WTC11 (cell line): ENCODE results near the gene OVOL1. TPM values are rescaled to one million over a fixed set of nuclear protein-coding genes. Genes with fewer than 3 reads are reported as not detected.
A peak's percentile ranks its signal among the peaks of the same experiment; 100 is the strongest.
"Not testable (repeated sequence)": the region's sequence is repeated elsewhere in the genome, so short reads cannot be mapped to it uniquely, and the experiment has no call there.

Experiments
- ATAC-seq: fragments of 200-7000 bp; cut with Tn5 transposase; 2 replicates; pipeline ENCODE4 v1.10.0; 2021; ENCODE audit warnings: mild to moderate bottlenecking, moderate library complexity
- CTCF ChIA-PET: fragments of 300-600 bp; sonication (Branson Sonifier 250); formaldehyde crosslinking; loops from one replicate; lab custom pipeline; 2021; ENCODE audit warnings: antibody characterized with exemption; lab: Charles Lee
- POLR2A ChIA-PET: fragments of 350-600 bp; sonication (Branson Sonifier 250); formaldehyde crosslinking; loops from one replicate; lab custom pipeline; 2021; ENCODE audit warnings: antibody characterized with exemption; lab: Charles Lee
- DNase-seq: peaks from one replicate; pipeline ENCODE4 v3.0.0; 2021; ENCODE audit warnings: low spot score
- H3K27ac Mint-ChIP-seq: 2 replicates; pipeline ENCODE4 v1.8.0; 2021; ENCODE audit warnings: mixed read lengths
- H3K27me3 Mint-ChIP-seq: 2 replicates; pipeline ENCODE4 v1.8.0; 2021; ENCODE audit warnings: low read depth, mild to moderate bottlenecking, moderate library complexity, mixed read lengths
- H3K36me3 Mint-ChIP-seq: 2 replicates; pipeline ENCODE4 v1.8.0; 2021; ENCODE audit warnings: mixed read lengths
- H3K4me1 Mint-ChIP-seq: 2 replicates; pipeline ENCODE4 v1.8.0; 2022; ENCODE audit warnings: mixed read lengths
- H3K4me3 Mint-ChIP-seq: 2 replicates; pipeline ENCODE4 v1.8.0; 2021; ENCODE audit warnings: mild to moderate bottlenecking, moderate library complexity, mixed read lengths
- H3K9me3 Mint-ChIP-seq: 2 replicates; pipeline ENCODE4 v1.8.0; 2021; ENCODE audit warnings: mixed read lengths
- ATF3 ChIP-seq: sonication (generic); formaldehyde crosslinking; conservative IDR thresholded peaks from 2 replicates; pipeline ENCODE4 v1.8.1; 2022; ENCODE audit warnings: mild to moderate bottlenecking, missing genetic modification reagents
- ELF4 ChIP-seq: sonication (generic); formaldehyde crosslinking; IDR thresholded peaks from 2 replicates; pipeline ENCODE4 v1.8.1; 2022; ENCODE audit warnings: low read depth, mild to moderate bottlenecking, moderate library complexity, missing genetic modification reagents
- EMX1 ChIP-seq: fragments of 250-450 bp; sonication (Bioruptor Pico); IDR thresholded peaks from 2 replicates; pipeline ENCODE4 v1.8.0; 2021; ENCODE audit warnings: mild to moderate bottlenecking
- ERG ChIP-seq: fragments of 250-450 bp; sonication (Bioruptor Pico); IDR thresholded peaks from 2 replicates; pipeline ENCODE4 v1.8.0; 2021; ENCODE audit warnings: mild to moderate bottlenecking
- ESRRA ChIP-seq: sonication (generic); formaldehyde crosslinking; IDR thresholded peaks from 2 replicates; pipeline ENCODE4 v1.8.1; 2022; ENCODE audit warnings: mild to moderate bottlenecking, missing genetic modification reagents, borderline replicate concordance
- GABPB1 ChIP-seq: sonication (generic); formaldehyde crosslinking; IDR thresholded peaks from 2 replicates; pipeline ENCODE4 v1.8.1; 2023; ENCODE audit warnings: mild to moderate bottlenecking, missing genetic modification reagents
- HMGA2 ChIP-seq: fragments of 250-450 bp; sonication (Bioruptor Pico); IDR thresholded peaks from 2 replicates; pipeline ENCODE4 v1.4.0; 2021; ENCODE audit warnings: mild to moderate bottlenecking, moderate library complexity
- IRF2 ChIP-seq: sonication (generic); formaldehyde crosslinking; IDR thresholded peaks from 2 replicates; pipeline ENCODE4 v1.8.0; 2022; ENCODE audit warnings: low read depth, missing genetic modification reagents, borderline replicate concordance
- JAZF1 ChIP-seq: fragments of 250-450 bp; sonication (Bioruptor Pico); IDR thresholded peaks from 2 replicates; pipeline ENCODE4 v1.9.0; 2021; ENCODE audit warnings: moderate library complexity, mild to moderate bottlenecking, inconsistent platforms
- NR2C2 ChIP-seq: sonication (generic); formaldehyde crosslinking; IDR thresholded peaks from 2 replicates; pipeline ENCODE4 v1.8.0; 2022; ENCODE audit warnings: mild to moderate bottlenecking, missing genetic modification reagents
- OVOL2 ChIP-seq: fragments of 250-450 bp; sonication (Bioruptor Pico); IDR thresholded peaks from 2 replicates; pipeline ENCODE4 v1.9.0; 2021; ENCODE audit warnings: mild to moderate bottlenecking, borderline replicate concordance
- PRRX2 ChIP-seq: fragments of 250-450 bp; sonication (Bioruptor Pico); IDR thresholded peaks from 2 replicates; pipeline ENCODE4 v1.8.0; 2021; ENCODE audit warnings: mild to moderate bottlenecking
- RORB ChIP-seq: fragments of 250-450 bp; sonication (Bioruptor Pico); IDR thresholded peaks from 2 replicates; pipeline ENCODE4 v1.9.0; 2021; ENCODE audit warnings: mild to moderate bottlenecking
- TEAD4 ChIP-seq: sonication (generic); formaldehyde crosslinking; IDR thresholded peaks from 2 replicates; pipeline ENCODE4 v1.8.0; 2022; ENCODE audit warnings: mild to moderate bottlenecking, missing genetic modification reagents
- TP53 ChIP-seq: sonication (generic); formaldehyde crosslinking; IDR thresholded peaks from 2 replicates; pipeline ENCODE4 v1.8.1; 2023; ENCODE audit warnings: mild to moderate bottlenecking, missing genetic modification reagents
- ZNF219 ChIP-seq: sonication (generic); formaldehyde crosslinking; IDR thresholded peaks from 2 replicates; pipeline ENCODE4 v1.8.0; 2023; ENCODE audit warnings: missing genetic modification reagents, mild to moderate bottlenecking, borderline replicate concordance
- ZNF232 ChIP-seq: sonication (generic); formaldehyde crosslinking; IDR thresholded peaks from 2 replicates; pipeline ENCODE4 v1.8.0; 2022; ENCODE audit warnings: mild to moderate bottlenecking, missing genetic modification reagents
- ZNF416 ChIP-seq: fragments of 250-450 bp; sonication (Bioruptor Pico); IDR thresholded peaks from 2 replicates; pipeline ENCODE4 v1.9.0; 2021; ENCODE audit warnings: mild to moderate bottlenecking, inconsistent platforms
- ZNF512 ChIP-seq: sonication (generic); formaldehyde crosslinking; IDR thresholded peaks from 2 replicates; pipeline ENCODE4 v1.8.1; 2022; ENCODE audit warnings: missing genetic modification reagents, borderline replicate concordance
- total RNA-seq: library from RNA; stranded (reverse); gene quantifications from 3 replicates; pipeline ENCODE4 v1.2.3, GENCODE V29; 2021
- TF ChIP-seq, protein P1 (sequence below): sonication (generic); formaldehyde crosslinking; conservative IDR thresholded peaks from 2 replicates; pipeline ENCODE4 v1.8.1; 2023; ENCODE audit warnings: mild to moderate bottlenecking, low read depth, missing genetic modification reagents, moderate library complexity
- TF ChIP-seq, protein P2 (sequence below): sonication (generic); formaldehyde crosslinking; IDR thresholded peaks from 2 replicates; pipeline ENCODE4 v1.8.0; 2022; ENCODE audit warnings: mild to moderate bottlenecking, missing genetic modification reagents
- TF ChIP-seq, protein P3 (sequence below): fragments of 250-450 bp; sonication (Bioruptor Pico); conservative IDR thresholded peaks from 2 replicates; pipeline ENCODE4 v1.9.0; 2021; ENCODE audit warnings: mild to moderate bottlenecking

OVOL1 gene
- total RNA-seq, 1 experiment from 2014 or later, result 6.8 TPM

- TF ChIP-seq, protein P1, sequence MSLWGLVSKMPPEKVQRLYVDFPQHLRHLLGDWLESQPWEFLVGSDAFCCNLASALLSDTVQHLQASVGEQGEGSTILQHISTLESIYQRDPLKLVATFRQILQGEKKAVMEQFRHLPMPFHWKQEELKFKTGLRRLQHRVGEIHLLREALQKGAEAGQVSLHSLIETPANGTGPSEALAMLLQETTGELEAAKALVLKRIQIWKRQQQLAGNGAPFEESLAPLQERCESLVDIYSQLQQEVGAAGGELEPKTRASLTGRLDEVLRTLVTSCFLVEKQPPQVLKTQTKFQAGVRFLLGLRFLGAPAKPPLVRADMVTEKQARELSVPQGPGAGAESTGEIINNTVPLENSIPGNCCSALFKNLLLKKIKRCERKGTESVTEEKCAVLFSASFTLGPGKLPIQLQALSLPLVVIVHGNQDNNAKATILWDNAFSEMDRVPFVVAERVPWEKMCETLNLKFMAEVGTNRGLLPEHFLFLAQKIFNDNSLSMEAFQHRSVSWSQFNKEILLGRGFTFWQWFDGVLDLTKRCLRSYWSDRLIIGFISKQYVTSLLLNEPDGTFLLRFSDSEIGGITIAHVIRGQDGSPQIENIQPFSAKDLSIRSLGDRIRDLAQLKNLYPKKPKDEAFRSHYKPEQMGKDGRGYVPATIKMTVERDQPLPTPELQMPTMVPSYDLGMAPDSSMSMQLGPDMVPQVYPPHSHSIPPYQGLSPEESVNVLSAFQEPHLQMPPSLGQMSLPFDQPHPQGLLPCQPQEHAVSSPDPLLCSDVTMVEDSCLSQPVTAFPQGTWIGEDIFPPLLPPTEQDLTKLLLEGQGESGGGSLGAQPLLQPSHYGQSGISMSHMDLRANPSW (CRISPR knock-in tag), result no peak
Measured at GRCh38 chr11:65829459-65829858, 42.6 kb downstream of the OVOL1 start (continued).

DNA sequence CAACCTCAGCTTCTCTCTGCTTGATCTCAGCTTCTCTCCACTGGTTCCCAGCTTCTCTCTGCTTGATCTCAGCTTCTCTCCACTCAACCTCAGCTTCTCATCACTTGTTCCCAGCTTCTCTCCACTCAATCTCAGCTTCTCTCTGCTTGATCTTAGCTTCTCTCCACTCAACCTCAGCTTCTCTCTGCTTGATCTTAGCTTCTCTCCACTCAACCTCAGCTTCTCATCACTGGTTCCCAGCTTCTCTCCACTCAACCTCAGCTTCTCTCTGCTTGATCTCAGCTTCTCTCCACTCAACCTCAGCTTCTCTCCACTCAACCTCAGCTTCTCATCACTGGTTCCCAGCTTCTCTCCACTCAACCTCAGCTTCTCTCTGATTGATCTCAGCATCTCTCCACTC is 45.4 kb downstream of the OVOL1 start:
- not testable (repeated sequence) for H3K4me1 Mint-ChIP-seq, H3K9me3 Mint-ChIP-seq, DNase-seq, H3K27ac Mint-ChIP-seq, ATAC-seq, H3K36me3 Mint-ChIP-seq
- ChIA-PET CTCF (interaction anchor here (0.9 to 4.1 kb wide), 10 partner anchors 11 to 120 kb away, joined by 3 to 35 read pairs (median 8); partner anchors contain the start of genes FIBP, KAT5 and MUS81), POLR2A (interaction anchor here (1.1 to 2.4 kb wide), 3 partner anchors 13 to 28 kb away, joined by 3 to 16 read pairs (median 4); partner anchors contain the start of gene MUS81)
- H3K27me3 Mint-ChIP-seq, result peaks cover 19% of the 10 kb centered on the region
- peak overlapping the region; percentile 12 for H3K4me3 Mint-ChIP-seq

- DNase-seq (peak; percentile 97), ATAC-seq (peak; percentile 97)
- Mint-ChIP-seq H3K27me3 (peaks cover 19% of the 10 kb centered on the region), H3K36me3 (no peaks in the 10 kb centered on the region), H3K9me3 (peaks cover 5% of the 10 kb centered on the region; the same call in 1 of the 2 replicates), H3K4me1 (peaks cover 10% of the 10 kb centered on the region), H3K27ac (no peak within 1 kb of the TSS), H3K4me3 (no peak within 1 kb of the TSS)
- POLR2A ChIA-PET, result interaction anchor here (0.6 to 2.4 kb wide), 5 partner anchors 14 to 30 kb away, joined by 3 to 16 read pairs (median 3); partner anchors contain the start of gene MUS81
- CTCF ChIA-PET, result interaction anchor here (0.7 to 4.1 kb wide), 18 partner anchors 15 to 1907 kb away, joined by 3 to 35 read pairs (median 5); partner anchors contain the start of genes CCDC85B, FIBP, KAT5 and MUS81
- TF ChIP-seq, protein P2, sequence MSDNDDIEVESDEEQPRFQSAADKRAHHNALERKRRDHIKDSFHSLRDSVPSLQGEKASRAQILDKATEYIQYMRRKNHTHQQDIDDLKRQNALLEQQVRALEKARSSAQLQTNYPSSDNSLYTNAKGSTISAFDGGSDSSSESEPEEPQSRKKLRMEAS, result peak; percentile 99
- TF ChIP-seq, protein P3, sequence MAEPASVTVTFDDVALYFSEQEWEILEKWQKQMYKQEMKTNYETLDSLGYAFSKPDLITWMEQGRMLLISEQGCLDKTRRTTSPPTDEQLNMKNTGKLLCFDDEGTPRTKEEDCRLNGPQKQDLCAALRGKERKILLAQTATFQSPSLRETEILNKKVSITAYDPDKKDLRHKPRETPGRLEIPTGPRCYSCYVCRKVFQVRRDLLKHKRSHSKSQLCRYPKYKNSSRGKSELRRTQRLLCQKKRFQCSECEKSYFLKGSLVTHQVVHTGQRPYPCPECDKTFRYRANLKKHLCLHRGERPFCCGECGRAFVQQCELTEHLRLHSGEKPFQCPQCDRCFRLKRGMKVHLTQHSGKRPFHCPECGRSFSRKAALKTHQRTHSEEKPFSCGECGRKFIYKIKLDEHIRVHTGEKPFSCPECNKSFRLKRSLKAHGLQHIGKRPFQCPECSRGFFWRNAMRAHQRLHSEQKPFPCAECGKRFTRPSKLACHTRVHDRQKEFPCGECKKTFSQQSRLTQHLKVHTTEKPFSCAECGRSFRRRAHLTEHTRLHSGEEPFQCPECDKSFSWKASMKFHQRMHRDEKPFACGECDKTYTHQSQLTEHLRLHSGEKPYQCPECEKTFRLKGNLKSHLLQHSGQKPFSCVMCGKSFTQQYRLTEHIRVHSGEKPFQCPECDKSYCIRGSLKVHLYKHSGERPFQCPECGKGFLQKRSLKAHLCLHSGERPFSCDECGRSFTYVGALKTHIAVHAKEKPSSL (CRISPR knock-in tag), result no peak
- TF ChIP-seq GABPB1 (CRISPR knock-in tag), result no peak
- peak; percentile 53; the same call in 1 of the 2 replicates for TF ChIP-seq NR2C2 (CRISPR knock-in tag)
- peak; percentile 85; the same call in 1 of the 2 replicates for TF ChIP-seq TP53 (CRISPR knock-in tag)
- TF ChIP-seq ZNF416 (CRISPR knock-in tag), result no peak
- TF ChIP-seq ATF3, result no peak
- no peak for TF ChIP-seq ZNF219 (CRISPR knock-in tag)
- no peak for TF ChIP-seq IRF2 (CRISPR knock-in tag)
- no peak for TF ChIP-seq ZNF512
- no peak; the same call in 1 of the 2 replicates for TF ChIP-seq TEAD4 (CRISPR knock-in tag)
- no peak for TF ChIP-seq PRRX2
- no peak for TF ChIP-seq ELF4 (CRISPR knock-in tag)
- peak; percentile 68; the same call in 1 of the 2 replicates for TF ChIP-seq ZNF232 (CRISPR knock-in tag)
- no peak for TF ChIP-seq ERG (CRISPR knock-in tag)
- no peak for TF ChIP-seq JAZF1 (CRISPR knock-in tag)
- 0 out of 2 replicates have a peak, but pooled peaks have one; percentile 34 for TF ChIP-seq ESRRA (CRISPR knock-in tag)
- TF ChIP-seq HMGA2 (CRISPR knock-in tag), result no peak
- no peak for TF ChIP-seq RORB (CRISPR knock-in tag)
- TF ChIP-seq OVOL2 (CRISPR knock-in tag), result no peak
- TF ChIP-seq EMX1, result no peak
Measured at GRCh38 chr11:65833297-65834030, 46.6 kb downstream of the OVOL1 start, which contains the start of gene SNX32. TSS of gene SNX32 (plus strand) at chr11:65833963. CDS start at chr11:65834066, 103 bp downstream.
